ENCODE measurements around the gene TUBA1C. TPM values are rescaled to one million over a fixed set of nuclear protein-coding genes. Genes with fewer than 3 reads are reported as not detected.
"Not testable (repeated sequence)": the region's sequence is repeated elsewhere in the genome, so short reads cannot be mapped to it uniquely, and the experiment has no call there.

TUBA1C gene
- total RNA-seq, 1 experiment from 2014 or later, result 1,376 TPM

GRCh38 chr12:49305762-49306510 lies 41.1 kb downstream of the TUBA1C start:
- no peaks in the 10 kb centered on the region for H3K9me2 ChIP-seq (replicated peaks; ENCODE audit: low read length)
- no peaks in the 10 kb centered on the region for H3K27me3 ChIP-seq (ENCODE audit: low read length)
- H3K4me2 ChIP-seq (ENCODE audit: low read length), result no peak overlapping the region
- H3K9ac ChIP-seq (ENCODE audit: low read length), result no peak overlapping the region
- no peaks in the 10 kb centered on the region for H4K20me1 ChIP-seq (ENCODE audit: low read length)
- H3K27ac ChIP-seq (ENCODE audit: low read length), result no peak overlapping the region
- CTCF ChIA-PET, result no interaction called here
- no peaks in the 10 kb centered on the region for H3F3A ChIP-seq (ENCODE audit: low read length, unreplicated experiment)
- ATAC-seq, result no peak
- intact Hi-C loops (cut with micrococcal nuclease), result no loop called here
- BruUV-seq (replicated peaks), result no TSS peak
- no peak for DNase-seq
- TF ChIP-seq, protein P1, sequence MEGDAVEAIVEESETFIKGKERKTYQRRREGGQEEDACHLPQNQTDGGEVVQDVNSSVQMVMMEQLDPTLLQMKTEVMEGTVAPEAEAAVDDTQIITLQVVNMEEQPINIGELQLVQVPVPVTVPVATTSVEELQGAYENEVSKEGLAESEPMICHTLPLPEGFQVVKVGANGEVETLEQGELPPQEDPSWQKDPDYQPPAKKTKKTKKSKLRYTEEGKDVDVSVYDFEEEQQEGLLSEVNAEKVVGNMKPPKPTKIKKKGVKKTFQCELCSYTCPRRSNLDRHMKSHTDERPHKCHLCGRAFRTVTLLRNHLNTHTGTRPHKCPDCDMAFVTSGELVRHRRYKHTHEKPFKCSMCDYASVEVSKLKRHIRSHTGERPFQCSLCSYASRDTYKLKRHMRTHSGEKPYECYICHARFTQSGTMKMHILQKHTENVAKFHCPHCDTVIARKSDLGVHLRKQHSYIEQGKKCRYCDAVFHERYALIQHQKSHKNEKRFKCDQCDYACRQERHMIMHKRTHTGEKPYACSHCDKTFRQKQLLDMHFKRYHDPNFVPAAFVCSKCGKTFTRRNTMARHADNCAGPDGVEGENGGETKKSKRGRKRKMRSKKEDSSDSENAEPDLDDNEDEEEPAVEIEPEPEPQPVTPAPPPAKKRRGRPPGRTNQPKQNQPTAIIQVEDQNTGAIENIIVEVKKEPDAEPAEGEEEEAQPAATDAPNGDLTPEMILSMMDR (conservative IDR thresholded peaks at IDR 0.05; ENCODE audit: low read depth, low read length), result no peak
- no peak for TF ChIP-seq EZH2phosphoT487 (IDR thresholded peaks at IDR 0.05; ENCODE audit: borderline replicate concordance, low read length)
- no peak for TF ChIP-seq EZH2 (IDR thresholded peaks at IDR 0.05; ENCODE audit: low read length, unreplicated experiment)
- H3K4me1 ChIP-seq (ENCODE audit: insufficient read depth, low read length), result no peaks in the 10 kb centered on the region
- H3K79me2 ChIP-seq (ENCODE audit: low read length), result no peaks in the 10 kb centered on the region
- H3K36me3 ChIP-seq (ENCODE audit: low read depth, low read length), result no peaks in the 10 kb centered on the region
- POLR2A ChIA-PET (ENCODE audit: unreplicated experiment), result no interaction called here
- H2AFZ ChIP-seq (ENCODE audit: low read length), result peak overlapping the region; percentile 29
- H3K4me3 ChIP-seq (ENCODE audit: low read length), result no peak overlapping the region
- H3K9me3 ChIP-seq (ENCODE audit: low read length), result no peaks in the 10 kb centered on the region

GRCh38 chr12:49309386-49309785 lies 44.5 kb downstream of the TUBA1C start:
- H3K27me3 ChIP-seq (ENCODE audit: low read length), result no peaks in the 10 kb centered on the region
- ChIA-PET CTCF (no interaction called here), POLR2A (ENCODE audit: unreplicated experiment) (no interaction called here)
- H3K9me2 ChIP-seq (replicated peaks; ENCODE audit: low read length), result no peaks in the 10 kb centered on the region
- H3K79me2 ChIP-seq (ENCODE audit: low read length), result no peaks in the 10 kb centered on the region
- DNase-seq (no peak), ATAC-seq (no peak)
- H3K4me3 ChIP-seq (ENCODE audit: low read length), result no peak overlapping the region
- intact Hi-C loops (cut with micrococcal nuclease), result no loop called here
- no peak overlapping the region for H3K27ac ChIP-seq (ENCODE audit: low read length)
- H3K9ac ChIP-seq (ENCODE audit: low read length), result no peak overlapping the region
- no peaks in the 10 kb centered on the region for H3K36me3 ChIP-seq (ENCODE audit: low read depth, low read length)
- no peaks in the 10 kb centered on the region for H3F3A ChIP-seq (ENCODE audit: low read length, unreplicated experiment)
- H3K9me3 ChIP-seq (ENCODE audit: low read length), result no peaks in the 10 kb centered on the region
- H2AFZ ChIP-seq (ENCODE audit: low read length), result no peak overlapping the region
- no peak overlapping the region for H3K4me2 ChIP-seq (ENCODE audit: low read length)
- no peaks in the 10 kb centered on the region for H4K20me1 ChIP-seq (ENCODE audit: low read length)
- TF ChIP-seq, protein P1 (conservative IDR thresholded peaks at IDR 0.05; ENCODE audit: low read depth, low read length), result no peak
- no peak for TF ChIP-seq EZH2phosphoT487 (IDR thresholded peaks at IDR 0.05; ENCODE audit: borderline replicate concordance, low read length)
- no peak for TF ChIP-seq EZH2 (IDR thresholded peaks at IDR 0.05; ENCODE audit: low read length, unreplicated experiment)
- BruUV-seq (replicated peaks), result no TSS peak
- no peaks in the 10 kb centered on the region for H3K4me1 ChIP-seq (ENCODE audit: insufficient read depth, low read length)

DNA sequence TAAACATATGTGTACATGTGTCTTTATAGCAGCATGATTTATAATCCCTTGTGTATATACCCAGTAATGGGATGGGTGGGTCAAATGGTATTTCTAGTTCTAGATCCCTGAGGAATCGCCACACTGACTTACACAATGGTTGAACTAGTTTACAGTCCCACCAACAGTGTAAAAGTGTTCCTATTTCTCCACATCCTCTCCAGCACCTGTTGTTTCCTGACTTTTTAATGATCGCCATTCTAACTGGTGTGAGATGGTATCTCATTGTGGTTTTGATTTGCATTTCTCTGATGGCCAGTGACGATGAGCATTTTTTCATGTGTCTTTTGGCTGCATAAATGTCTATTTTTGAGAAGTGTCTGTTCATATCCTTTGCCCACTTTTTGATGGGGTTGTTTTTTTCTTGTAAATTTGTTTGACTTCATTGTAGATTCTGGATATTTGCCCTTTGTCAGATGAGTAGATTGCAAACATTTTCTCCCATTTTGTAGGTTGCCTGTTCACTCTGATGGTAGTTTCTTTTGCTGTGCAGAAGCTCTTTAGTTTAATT lies 45.6 kb downstream of the TUBA1C start:
- H3K4me3 ChIP-seq (ENCODE audit: low read length); H3K9ac ChIP-seq (ENCODE audit: low read length); H3K36me3 ChIP-seq (ENCODE audit: low read depth, low read length); H3K9me3 ChIP-seq (ENCODE audit: low read length); H3K4me2 ChIP-seq (ENCODE audit: low read length); POLR2A ChIA-PET (ENCODE audit: unreplicated experiment); H3K4me1 ChIP-seq (ENCODE audit: insufficient read depth, low read length); H4K20me1 ChIP-seq (ENCODE audit: low read length); H2AFZ ChIP-seq (ENCODE audit: low read length); H3K27me3 ChIP-seq (ENCODE audit: low read length); H3K79me2 ChIP-seq (ENCODE audit: low read length); CTCF ChIA-PET; H3K9me2 ChIP-seq (replicated peaks; ENCODE audit: low read length); H3F3A ChIP-seq (ENCODE audit: low read length, unreplicated experiment); intact Hi-C loops (cut with micrococcal nuclease); H3K27ac ChIP-seq (ENCODE audit: low read length); DNase-seq; BruUV-seq (replicated peaks); ATAC-seq: not testable (repeated sequence)
